Cortex of kidney (tissue), 1 donor: ENCODE measurements around the gene CYP4F12.

Experiments used
- DNase-seq: peaks from one replicate; lab custom pipeline; 2025; lab: John Stamatoyannopoulos, UW

The CYP4F12 gene

DNA sequence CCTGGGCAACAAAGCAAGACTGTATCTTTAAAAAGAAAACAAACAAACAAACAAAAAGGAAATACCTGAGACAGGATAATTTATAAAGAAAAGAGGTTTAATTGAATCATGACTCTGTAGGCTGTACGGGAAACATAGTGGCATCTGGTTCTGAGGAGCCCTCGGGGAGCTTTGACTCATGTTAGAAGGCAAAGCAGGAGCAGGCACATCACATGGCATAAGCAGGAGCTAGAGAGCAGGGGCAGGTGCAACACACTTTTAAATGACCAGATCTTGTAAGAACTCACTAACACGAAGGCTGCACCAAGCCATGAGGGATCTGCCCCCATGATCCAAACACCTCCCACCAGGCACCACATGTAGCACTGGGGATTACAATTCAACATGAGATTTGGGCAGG, 41.8 kb downstream of the CYP4F12 start:
- DNase-seq: no peak

GRCh38 chr19:15715642-15716041, 42.8 kb downstream of the CYP4F12 start:
- no peak for DNase-seq

- no peak for DNase-seq
Observed at GRCh38 chr19:15717809-15718208, 44.9 kb downstream of the CYP4F12 start.

DNA sequence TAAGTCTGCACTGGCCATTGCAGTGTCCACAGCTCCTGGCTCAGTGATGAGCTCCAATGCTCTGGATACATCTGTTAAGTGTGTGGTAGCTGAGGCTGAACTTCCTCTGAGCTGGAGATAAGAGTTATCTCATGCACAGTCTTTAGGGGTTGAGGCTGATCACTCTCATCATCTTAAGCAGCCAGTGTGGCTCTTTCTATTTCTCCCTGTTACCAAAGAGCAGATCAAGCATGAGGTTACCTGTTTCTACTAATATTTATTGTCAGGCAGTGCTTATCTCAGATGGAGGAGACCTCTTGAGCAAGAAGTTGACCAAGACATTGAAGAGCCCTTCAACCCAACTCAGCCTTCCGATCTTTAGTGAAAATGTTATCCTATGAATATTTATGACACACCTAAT, 48.4 kb downstream of the CYP4F12 start:
- no peak for DNase-seq

GRCh38 chr19:15722956-15723355, 50.1 kb downstream of the CYP4F12 start:
- no peak for DNase-seq

DNA sequence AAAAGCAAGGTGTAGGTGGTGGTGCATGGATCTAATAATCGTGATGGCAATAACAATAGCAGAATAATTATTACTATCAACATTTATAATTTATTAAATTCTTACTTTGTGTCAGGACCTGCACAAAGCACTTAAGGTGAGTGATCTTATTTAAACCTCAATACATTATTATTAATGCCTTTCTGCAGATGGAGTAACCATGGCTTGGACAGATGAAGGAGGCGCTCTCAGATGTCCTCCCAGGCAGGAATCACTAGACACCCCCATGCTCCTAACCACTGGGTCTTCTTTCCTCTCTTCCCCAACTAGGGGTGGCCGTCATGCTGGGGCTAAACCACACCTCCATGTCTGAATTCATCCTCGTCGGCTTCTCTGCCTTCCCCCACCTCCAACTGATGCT, 54.8 kb downstream of the CYP4F12 start, which contains the start of gene OR10H2:
TSS of gene OR10H2 (plus strand) at position 301 of the 400 bp plus-strand sequence. CDS start at position 321, 20 bp downstream.
- DNase-seq: no peak

DNA sequence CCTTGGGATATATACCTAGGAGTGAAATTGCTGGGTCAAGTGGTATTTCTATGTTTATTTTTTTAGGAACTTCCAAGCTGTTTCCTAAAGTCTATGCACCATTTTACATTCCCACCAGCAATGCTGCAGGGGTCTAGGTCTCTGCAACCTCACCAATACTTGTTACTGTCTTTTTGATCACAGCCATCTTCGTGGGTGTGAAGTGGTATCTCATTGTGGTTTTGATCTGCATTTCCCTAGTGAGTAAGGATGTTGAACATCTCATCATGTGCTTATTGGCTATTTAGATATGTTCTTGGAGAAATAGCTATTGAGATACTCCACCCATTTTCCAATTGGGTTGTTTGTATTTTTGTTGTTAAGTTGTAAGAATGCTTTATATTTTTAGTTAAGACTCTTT, 57.7 kb downstream of the CYP4F12 start:
- no peak for DNase-seq

- no peak for DNase-seq
Observed at GRCh38 chr19:15732388-15732787, 59.5 kb downstream of the CYP4F12 start.

GRCh38 chr19:15733895-15734294, 61.0 kb downstream of the CYP4F12 start:
- DNase-seq: no peak

DNA sequence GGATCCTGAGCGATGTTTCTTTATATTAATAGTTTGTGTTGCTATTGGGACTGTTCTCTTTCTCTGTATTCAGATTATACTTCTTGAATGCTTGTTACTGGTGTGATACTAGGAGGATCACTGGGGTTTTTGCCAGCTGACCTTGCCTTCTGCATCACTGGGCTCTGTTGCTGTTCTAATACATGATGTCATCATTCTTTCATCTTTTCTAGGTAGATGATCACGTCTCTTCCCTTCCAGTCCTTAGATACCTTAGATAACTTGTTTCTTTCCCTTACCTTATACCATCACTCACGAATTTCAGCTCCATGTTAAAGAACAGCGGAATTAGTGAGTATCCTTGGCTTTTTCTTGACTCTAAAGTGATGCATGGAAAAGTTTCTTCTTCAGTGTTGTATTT, 64.8 kb downstream of the CYP4F12 start, which contains the start of gene OR10H3:
TSS of gene OR10H3 (plus strand) at position 264 of the 400 bp plus-strand sequence. CDS start 3,408 bp downstream, outside the sequence.
- DNase-seq: no peak

GRCh38 chr19:15740785-15741184, 67.9 kb downstream of the CYP4F12 start:
- DNase-seq: no peak
